SK-N-SH (cell line): ENCODE measurements around the gene ATP7B. TPM values are rescaled to one million over a fixed set of nuclear protein-coding genes. Genes with fewer than 3 reads are reported as not detected.

Source experiments
- CTCF ChIA-PET: fragments of 300-600, 350-600 bp; formaldehyde crosslinking; extraction: SDS; loops from one replicate; lab custom pipeline; 2021; lab: Yijun Ruan, JAX
- POLR2A ChIA-PET: fragments of 350-600 bp; sonication (Branson Sonifier 250); formaldehyde crosslinking; extraction: SDS; loops from one replicate; lab custom pipeline; 2020; ENCODE audit warnings: antibody characterized with exemption, inconsistent platforms; lab: Yijun Ruan, JAX
- DNase-seq: peaks from one replicate; pipeline ENCODE4 v3.0.0; 2012
- H2AFZ ChIP-seq: fragments of 200-600 bp; sonication (generic); 2 replicates; pipeline ENCODE4 v1.8.1; 2016; ENCODE audit warnings: antibody characterized with exemption, mild to moderate bottlenecking, low read depth
- H3F3A ChIP-seq: fragments of 200-600 bp; sonication (generic); replicated peaks from 2 replicates; pipeline ENCODE3; 2016; ENCODE audit warnings: antibody characterized with exemption, mild to moderate bottlenecking; ENCODE audit not compliant: insufficient read depth
- H3K27ac ChIP-seq, 2 experiments: fragments of 200-500 bp in 1 of 2; fragments of 200-600 bp in 1 of 2; sonication (Bioruptor generic) in 1 of 2; sonication (generic), shearing (Covaris generic) in 1 of 2; 2 replicates each; pipeline versions ENCODE4 v1.5.1 to v1.6.1; 2014 to 2016; ENCODE audit warnings: low read depth in 2 of 2, inconsistent platforms in 1 of 2, low read length in 1 of 2, mild to moderate bottlenecking in 1 of 2, mixed read lengths in 1 of 2
- H3K27me3 ChIP-seq: fragments of 200-600 bp; sonication (generic), shearing (Covaris generic); 2 replicates; pipeline ENCODE4 v1.6.1; 2016; ENCODE audit warnings: mixed run types; ENCODE audit not compliant: insufficient read depth
- H3K36me3 ChIP-seq, 2 experiments: fragments of 200-500 bp in 1 of 2; fragments of 200-600 bp in 1 of 2; sonication (Bioruptor generic) in 1 of 2; sonication (generic) in 1 of 2; replicated peaks in 1 of 2; 2 replicates each; pipeline versions ENCODE3 to v1.5.1; 2014 to 2016; ENCODE audit warnings: low read length in 1 of 2, mild to moderate bottlenecking in 1 of 2; ENCODE audit not compliant: insufficient read depth in 2 of 2, control insufficient read depth in 1 of 2
- H3K4me1 ChIP-seq, 2 experiments: fragments of 200-500 bp in 1 of 2; fragments of 200-600 bp in 1 of 2; sonication (Bioruptor generic) in 1 of 2; sonication (generic), shearing (Covaris generic) in 1 of 2; 2 replicates each; pipeline versions ENCODE4 v1.5.1 to v1.6.1; 2014 to 2016; ENCODE audit warnings: low read depth in 1 of 2, low read length in 1 of 2, mixed run types in 1 of 2; ENCODE audit not compliant: insufficient read depth in 2 of 2, control insufficient read depth in 1 of 2
- H3K4me2 ChIP-seq: fragments of 200-600 bp; sonication (generic), shearing (Covaris generic); 2 replicates; pipeline ENCODE4 v1.6.1; 2017; ENCODE audit warnings: mixed run types
- H3K4me3 ChIP-seq, 2 experiments: fragments of 200-500 bp in 1 of 2; fragments of 200-600 bp in 1 of 2; sonication (Bioruptor generic) in 1 of 2; sonication (generic), shearing (Covaris generic) in 1 of 2; 2 replicates each; pipeline versions ENCODE4 v1.5.1 to v1.8.1; 2014 to 2016; ENCODE audit warnings: low read depth in 2 of 2, inconsistent platforms in 1 of 2, low read length in 1 of 2, mild to moderate bottlenecking in 1 of 2, mixed read lengths in 1 of 2, moderate library complexity in 1 of 2
- H3K79me2 ChIP-seq: fragments of 200-600 bp; sonication (generic); 2 replicates; pipeline ENCODE4 v1.8.1; 2017; ENCODE audit warnings: mild to moderate bottlenecking; ENCODE audit not compliant: insufficient read depth
- H3K9ac ChIP-seq: fragments of 200-600 bp; sonication (generic); 2 replicates; pipeline ENCODE4 v1.6.1; 2017; ENCODE audit warnings: mixed run types
- H3K9me2 ChIP-seq: fragments of 200-600 bp; sonication (generic); 2 replicates; pipeline ENCODE4 v1.6.1; 2017; ENCODE audit warnings: mixed run types
- H3K9me3 ChIP-seq: fragments of 200-600 bp; sonication (generic); 2 replicates; pipeline ENCODE4 v1.6.1; 2017; ENCODE audit warnings: mixed run types, mild to moderate bottlenecking, moderate library complexity
- H4K20me1 ChIP-seq: fragments of 200-600 bp; sonication (generic); 2 replicates; pipeline ENCODE4 v1.6.1; 2017; ENCODE audit warnings: mild to moderate bottlenecking, mixed run types; ENCODE audit not compliant: insufficient read depth
- ELF1 ChIP-seq: IDR thresholded peaks from 2 replicates; pipeline ENCODE4 v1.4.0; 2012
- EZH2phosphoT487 ChIP-seq: fragments of 200-600 bp; sonication (generic); IDR thresholded peaks from 2 replicates; pipeline ENCODE4 v1.6.1; 2017; ENCODE audit warnings: low read depth, mixed run types, mild to moderate bottlenecking, antibody characterized with exemption, moderate library complexity, borderline replicate concordance
- FOSL2 ChIP-seq: IDR thresholded peaks from 2 replicates; pipeline ENCODE4 v1.4.0; 2012; ENCODE audit warnings: low read depth, mild to moderate bottlenecking, moderate library complexity, borderline replicate concordance
- FOXJ3 ChIP-seq: sonication (generic); formaldehyde crosslinking; IDR thresholded peaks from 2 replicates; pipeline ENCODE4 v1.5.1; 2020; ENCODE audit warnings: mild to moderate bottlenecking, missing genetic modification reagents
- FOXM1 ChIP-seq: IDR thresholded peaks from 2 replicates; pipeline ENCODE4 v1.4.0; 2012; ENCODE audit warnings: low read depth, mild to moderate bottlenecking
- MAX ChIP-seq: IDR thresholded peaks from 2 replicates; pipeline ENCODE4 v1.4.0; 2012; ENCODE audit warnings: low read depth
- MXI1 ChIP-seq: IDR thresholded peaks from 2 replicates; pipeline ENCODE4 v1.6.1; 2012; ENCODE audit warnings: mild to moderate bottlenecking, low read depth, low read length, improper control_type of control experiment
- NFIC ChIP-seq: IDR thresholded peaks from 2 replicates; pipeline ENCODE4 v1.4.0; 2012; ENCODE audit warnings: borderline replicate concordance
- PBX3 ChIP-seq: IDR thresholded peaks from 2 replicates; pipeline ENCODE4; 2012
- POLR2AphosphoS5 ChIP-seq: IDR thresholded peaks from 2 replicates; pipeline ENCODE4 v1.6.1; 2012; ENCODE audit warnings: low read depth, low read length
- RCOR1 ChIP-seq: fragments of 150-350 bp; IDR thresholded peaks from 2 replicates; pipeline ENCODE4 v1.6.1; 2017; ENCODE audit warnings: antibody characterized with exemption, low read length
- REST ChIP-seq: IDR thresholded peaks from 2 replicates; pipeline ENCODE4 v1.6.1; 2012; ENCODE audit warnings: mild to moderate bottlenecking, low read depth, low read length, moderate library complexity
- RFX5 ChIP-seq: IDR thresholded peaks from 2 replicates; pipeline ENCODE4 v1.6.1; 2012; ENCODE audit warnings: mild to moderate bottlenecking, improper control_type of control experiment, low read length
- SIN3A ChIP-seq: IDR thresholded peaks from 2 replicates; pipeline ENCODE4 v1.6.1; 2012; ENCODE audit warnings: low read depth, mild to moderate bottlenecking, low read length, moderate library complexity, borderline replicate concordance
- TAF1 ChIP-seq: IDR thresholded peaks from 2 replicates; pipeline ENCODE4 v1.6.1; 2012; ENCODE audit warnings: low read depth, mild to moderate bottlenecking, low read length, moderate library complexity, borderline replicate concordance
- YY1 ChIP-seq: IDR thresholded peaks from 2 replicates; pipeline ENCODE4 v1.4.0; 2012; ENCODE audit warnings: low read depth, mild to moderate bottlenecking
- WGBS: methylation state at CpG from one replicate; pipeline ENCODE4 v1.1.6; 2017; ENCODE audit warnings: low lambda C conversion rate; 5-methylcytosine and 5-hydroxymethylcytosine counted together
- polyA plus RNA-seq, 3 experiments: library from polyadenylated mRNA; depleted of rRNA; stranded (reverse); fragments of >200 nt; gene quantifications; 2 replicates each; pipeline ENCODE4 v1.2.3, GENCODE V29; 2012
- TF ChIP-seq, protein P1 (sequence below): fragments of 200-600 bp; sonication (generic); IDR thresholded peaks from 2 replicates; pipeline ENCODE4 v1.6.1; 2017; ENCODE audit warnings: antibody characterized with exemption, mild to moderate bottlenecking, moderate library complexity

Gene ATP7B
- polyA plus RNA-seq, 1 of the 3 experiments (the other 2 are of a cell fraction): 4.4 TPM

DNA sequence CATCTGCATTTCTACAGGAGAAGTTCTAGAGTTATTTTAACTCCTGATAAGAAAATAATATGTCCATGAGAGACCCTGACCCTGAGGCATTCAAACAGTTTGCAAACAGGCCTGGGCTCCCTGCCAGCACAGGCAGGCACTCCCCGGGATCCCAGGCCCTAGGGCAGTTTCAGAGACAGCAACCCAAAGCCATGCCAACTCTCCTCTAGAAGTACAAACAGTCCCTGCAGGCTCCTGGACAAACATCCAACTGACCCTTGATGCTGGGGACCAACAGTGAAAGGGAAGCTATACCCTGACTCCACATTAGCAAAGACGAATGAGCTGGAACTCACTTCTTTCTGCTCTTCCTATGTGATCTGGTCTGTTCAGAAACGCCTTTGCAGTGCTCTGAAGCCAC, 104.7 kb downstream of the ATP7B start:
- no peak overlapping the region for H3K4me3 ChIP-seq
- no peaks in the 10 kb centered on the region for H3K36me3 ChIP-seq
- DNase-seq: peak; percentile 68
- H3F3A ChIP-seq: no peaks in the 10 kb centered on the region
- POLR2A ChIA-PET: no interaction called here
- H3K27me3 ChIP-seq: no peaks in the 10 kb centered on the region
- H3K9me2 ChIP-seq: no peaks in the 10 kb centered on the region
- TF ChIP-seq RFX5 (no peak), REST (no peak), FOXJ3 (CRISPR knock-in tag) (no peak), MAX (no peak), TAF1 (no peak), FOXM1 (no peak), POLR2AphosphoS5 (no peak), SIN3A (no peak)
- TF ChIP-seq, protein P1, sequence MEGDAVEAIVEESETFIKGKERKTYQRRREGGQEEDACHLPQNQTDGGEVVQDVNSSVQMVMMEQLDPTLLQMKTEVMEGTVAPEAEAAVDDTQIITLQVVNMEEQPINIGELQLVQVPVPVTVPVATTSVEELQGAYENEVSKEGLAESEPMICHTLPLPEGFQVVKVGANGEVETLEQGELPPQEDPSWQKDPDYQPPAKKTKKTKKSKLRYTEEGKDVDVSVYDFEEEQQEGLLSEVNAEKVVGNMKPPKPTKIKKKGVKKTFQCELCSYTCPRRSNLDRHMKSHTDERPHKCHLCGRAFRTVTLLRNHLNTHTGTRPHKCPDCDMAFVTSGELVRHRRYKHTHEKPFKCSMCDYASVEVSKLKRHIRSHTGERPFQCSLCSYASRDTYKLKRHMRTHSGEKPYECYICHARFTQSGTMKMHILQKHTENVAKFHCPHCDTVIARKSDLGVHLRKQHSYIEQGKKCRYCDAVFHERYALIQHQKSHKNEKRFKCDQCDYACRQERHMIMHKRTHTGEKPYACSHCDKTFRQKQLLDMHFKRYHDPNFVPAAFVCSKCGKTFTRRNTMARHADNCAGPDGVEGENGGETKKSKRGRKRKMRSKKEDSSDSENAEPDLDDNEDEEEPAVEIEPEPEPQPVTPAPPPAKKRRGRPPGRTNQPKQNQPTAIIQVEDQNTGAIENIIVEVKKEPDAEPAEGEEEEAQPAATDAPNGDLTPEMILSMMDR: no peak
- H3K9me3 ChIP-seq: no peaks in the 10 kb centered on the region
- H3K27ac ChIP-seq: no peak overlapping the region; a peak in 1 of 4 replicates
- no peaks in the 10 kb centered on the region for H4K20me1 ChIP-seq
- no peak overlapping the region for H3K9ac ChIP-seq
- CTCF ChIA-PET: interaction anchor here (0.8 to 1.3 kb wide), 2 partner anchors 15 to 221 kb away, joined by 3 to 4 read pairs; no protein-coding TSS in a partner anchor
- no peak overlapping the region for H2AFZ ChIP-seq
- H3K4me2 ChIP-seq: no peak overlapping the region
- WGBS: 17% methylated on average over 3 of the region's 3 CpGs
- no peaks in the 10 kb centered on the region for H3K79me2 ChIP-seq
- H3K4me1 ChIP-seq: peaks cover 0 to 11% of the 10 kb centered on the region in 2 experiments; a peak in 1 of 4 replicates

DNA sequence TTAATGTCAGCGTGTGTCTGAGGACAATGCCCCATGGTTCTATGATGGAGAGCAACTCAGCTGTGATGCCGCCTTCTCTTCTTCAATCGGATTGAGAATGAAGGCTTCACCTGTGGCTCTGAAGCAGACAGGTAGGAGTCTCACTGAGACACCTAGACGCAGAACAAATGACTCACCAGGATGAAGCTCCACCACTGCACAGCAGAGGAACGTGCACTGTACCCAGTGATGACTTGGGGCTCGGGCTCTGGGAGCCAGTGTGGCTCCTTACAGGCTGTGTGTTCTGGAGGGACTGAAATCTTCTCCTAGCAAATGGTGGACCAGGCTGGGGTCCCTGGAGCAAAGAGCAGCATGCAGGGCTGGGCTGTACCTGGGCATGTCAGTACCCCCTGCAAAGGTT, 105.5 kb downstream of the ATP7B start:
- H3K4me1 ChIP-seq: peaks cover 0 to 11% of the 10 kb centered on the region in 2 experiments; a peak in 1 of 4 replicates
- no peaks in the 10 kb centered on the region for H4K20me1 ChIP-seq
- H2AFZ ChIP-seq: no peak overlapping the region
- no peak for DNase-seq
- H3K36me3 ChIP-seq: no peaks in the 10 kb centered on the region
- H3K27ac ChIP-seq: no peak overlapping the region
- no peaks in the 10 kb centered on the region for H3K9me3 ChIP-seq
- no peaks in the 10 kb centered on the region for H3K27me3 ChIP-seq
- no peak overlapping the region for H3K9ac ChIP-seq
- H3K4me3 ChIP-seq: no peak overlapping the region
- H3K9me2 ChIP-seq: no peaks in the 10 kb centered on the region
- H3K79me2 ChIP-seq: no peaks in the 10 kb centered on the region
- CTCF ChIA-PET: interaction anchor here (0.8 kb wide), 1 partner anchor 9 kb away, joined by 3 read pairs; no protein-coding TSS in a partner anchor
- H3F3A ChIP-seq: no peaks in the 10 kb centered on the region
- H3K4me2 ChIP-seq: no peak overlapping the region
- POLR2A ChIA-PET: no interaction called here
- WGBS: 69% methylated on average over 5 of the region's 6 CpGs
- TF ChIP-seq YY1 (no peak), RCOR1 (no peak), FOSL2 (no peak), TAF1 (no peak), REST (no peak), EZH2phosphoT487 (no peak), ELF1 (no peak), NFIC (no peak), FOXM1 (no peak), MXI1 (no peak), PBX3 (no peak)
